SK-N-SH (cell line): Measurements from ENCODE around the gene CDH13. TPM values are rescaled to one million over a fixed set of nuclear protein-coding genes. Genes with fewer than 3 reads are reported as not detected.

ENCODE experiments used
- CTCF ChIA-PET: fragments of 300-600, 350-600 bp; formaldehyde crosslinking; extraction: SDS; loops from one replicate; lab custom pipeline; 2021; lab: Yijun Ruan, JAX
- POLR2A ChIA-PET: fragments of 350-600 bp; sonication (Branson Sonifier 250); formaldehyde crosslinking; extraction: SDS; loops from one replicate; lab custom pipeline; 2020; ENCODE audit warnings: antibody characterized with exemption, inconsistent platforms; lab: Yijun Ruan, JAX
- DNase-seq: peaks from one replicate; pipeline ENCODE4 v3.0.0; 2012
- H2AFZ ChIP-seq: fragments of 200-600 bp; sonication (generic); 2 replicates; pipeline ENCODE4 v1.8.1; 2016; ENCODE audit warnings: antibody characterized with exemption, mild to moderate bottlenecking, low read depth
- H3F3A ChIP-seq: fragments of 200-600 bp; sonication (generic); replicated peaks from 2 replicates; pipeline ENCODE3; 2016; ENCODE audit warnings: antibody characterized with exemption, mild to moderate bottlenecking; ENCODE audit not compliant: insufficient read depth
- H3K27ac ChIP-seq, 2 experiments: fragments of 200-500 bp in 1 of 2; fragments of 200-600 bp in 1 of 2; sonication (Bioruptor generic) in 1 of 2; sonication (generic), shearing (Covaris generic) in 1 of 2; 2 replicates each; pipeline versions ENCODE4 v1.5.1 to v1.6.1; 2014 to 2016; ENCODE audit warnings: low read depth in 2 of 2, inconsistent platforms in 1 of 2, low read length in 1 of 2, mild to moderate bottlenecking in 1 of 2, mixed read lengths in 1 of 2
- H3K27me3 ChIP-seq: fragments of 200-600 bp; sonication (generic), shearing (Covaris generic); 2 replicates; pipeline ENCODE4 v1.6.1; 2016; ENCODE audit warnings: mixed run types; ENCODE audit not compliant: insufficient read depth
- H3K36me3 ChIP-seq, 2 experiments: fragments of 200-500 bp in 1 of 2; fragments of 200-600 bp in 1 of 2; sonication (Bioruptor generic) in 1 of 2; sonication (generic) in 1 of 2; replicated peaks in 1 of 2; 2 replicates each; pipeline versions ENCODE3 to v1.5.1; 2014 to 2016; ENCODE audit warnings: low read length in 1 of 2, mild to moderate bottlenecking in 1 of 2; ENCODE audit not compliant: insufficient read depth in 2 of 2, control insufficient read depth in 1 of 2
- H3K4me1 ChIP-seq, 2 experiments: fragments of 200-500 bp in 1 of 2; fragments of 200-600 bp in 1 of 2; sonication (Bioruptor generic) in 1 of 2; sonication (generic), shearing (Covaris generic) in 1 of 2; 2 replicates each; pipeline versions ENCODE4 v1.5.1 to v1.6.1; 2014 to 2016; ENCODE audit warnings: low read depth in 1 of 2, low read length in 1 of 2, mixed run types in 1 of 2; ENCODE audit not compliant: insufficient read depth in 2 of 2, control insufficient read depth in 1 of 2
- H3K4me2 ChIP-seq: fragments of 200-600 bp; sonication (generic), shearing (Covaris generic); 2 replicates; pipeline ENCODE4 v1.6.1; 2017; ENCODE audit warnings: mixed run types
- H3K4me3 ChIP-seq, 2 experiments: fragments of 200-500 bp in 1 of 2; fragments of 200-600 bp in 1 of 2; sonication (Bioruptor generic) in 1 of 2; sonication (generic), shearing (Covaris generic) in 1 of 2; 2 replicates each; pipeline versions ENCODE4 v1.5.1 to v1.8.1; 2014 to 2016; ENCODE audit warnings: low read depth in 2 of 2, inconsistent platforms in 1 of 2, low read length in 1 of 2, mild to moderate bottlenecking in 1 of 2, mixed read lengths in 1 of 2, moderate library complexity in 1 of 2
- H3K79me2 ChIP-seq: fragments of 200-600 bp; sonication (generic); 2 replicates; pipeline ENCODE4 v1.8.1; 2017; ENCODE audit warnings: mild to moderate bottlenecking; ENCODE audit not compliant: insufficient read depth
- H3K9ac ChIP-seq: fragments of 200-600 bp; sonication (generic); 2 replicates; pipeline ENCODE4 v1.6.1; 2017; ENCODE audit warnings: mixed run types
- H3K9me2 ChIP-seq: fragments of 200-600 bp; sonication (generic); 2 replicates; pipeline ENCODE4 v1.6.1; 2017; ENCODE audit warnings: mixed run types
- H3K9me3 ChIP-seq: fragments of 200-600 bp; sonication (generic); 2 replicates; pipeline ENCODE4 v1.6.1; 2017; ENCODE audit warnings: mixed run types, mild to moderate bottlenecking, moderate library complexity
- H4K20me1 ChIP-seq: fragments of 200-600 bp; sonication (generic); 2 replicates; pipeline ENCODE4 v1.6.1; 2017; ENCODE audit warnings: mild to moderate bottlenecking, mixed run types; ENCODE audit not compliant: insufficient read depth
- CHD2 ChIP-seq: fragments of 150-350 bp; IDR thresholded peaks from 2 replicates; pipeline ENCODE4 v1.6.1; 2018; ENCODE audit warnings: low read length; ENCODE audit not compliant: partially characterized antibody
- EP300 ChIP-seq, 2 experiments: IDR thresholded peaks; 2 replicates each; pipeline versions ENCODE4 v1.4.0 to v1.6.1; 2012; ENCODE audit warnings: borderline replicate concordance in 1 of 2, low read depth in 1 of 2, low read length in 1 of 2
- FOXJ3 ChIP-seq: sonication (generic); formaldehyde crosslinking; IDR thresholded peaks from 2 replicates; pipeline ENCODE4 v1.5.1; 2020; ENCODE audit warnings: mild to moderate bottlenecking, missing genetic modification reagents
- MEF2A ChIP-seq: IDR thresholded peaks from 2 replicates; pipeline ENCODE4 v1.4.0; 2012; ENCODE audit warnings: low read depth, borderline replicate concordance
- MXI1 ChIP-seq: IDR thresholded peaks from 2 replicates; pipeline ENCODE4 v1.6.1; 2012; ENCODE audit warnings: mild to moderate bottlenecking, low read depth, low read length, improper control_type of control experiment
- NRF1 ChIP-seq: IDR thresholded peaks from 2 replicates; pipeline ENCODE4 v1.6.1; 2012; ENCODE audit warnings: low read depth, mild to moderate bottlenecking, low read length
- RCOR1 ChIP-seq: fragments of 150-350 bp; IDR thresholded peaks from 2 replicates; pipeline ENCODE4 v1.6.1; 2017; ENCODE audit warnings: antibody characterized with exemption, low read length
- RFX5 ChIP-seq: IDR thresholded peaks from 2 replicates; pipeline ENCODE4 v1.6.1; 2012; ENCODE audit warnings: mild to moderate bottlenecking, improper control_type of control experiment, low read length
- SMC3 ChIP-seq: IDR thresholded peaks from 2 replicates; pipeline ENCODE4 v1.6.1; 2012; ENCODE audit warnings: low read depth, low read length, improper control_type of control experiment
- TCF12 ChIP-seq: IDR thresholded peaks from 2 replicates; pipeline ENCODE4 v1.4.0; 2012
- TEAD4 ChIP-seq: IDR thresholded peaks from 2 replicates; pipeline ENCODE4 v1.4.0; 2012; ENCODE audit warnings: mild to moderate bottlenecking, borderline replicate concordance; ENCODE audit not compliant: insufficient read depth
- WGBS: methylation state at CpG from one replicate; pipeline ENCODE4 v1.1.6; 2017; ENCODE audit warnings: low lambda C conversion rate; 5-methylcytosine and 5-hydroxymethylcytosine counted together
- polyA plus RNA-seq, 3 experiments: library from polyadenylated mRNA; depleted of rRNA; stranded (reverse); fragments of >200 nt; gene quantifications; 2 replicates each; pipeline ENCODE4 v1.2.3, GENCODE V29; 2012
- TF ChIP-seq, protein P1 (sequence below): IDR thresholded peaks from 2 replicates; pipeline ENCODE4 v1.4.0; 2012; ENCODE audit warnings: low read depth
- TF ChIP-seq, protein P2 (sequence below): IDR thresholded peaks from 2 replicates; pipeline ENCODE4; 2012
- TF ChIP-seq, protein P3 (sequence below): IDR thresholded peaks from 2 replicates; pipeline ENCODE4 v1.6.1; 2012; ENCODE audit warnings: mild to moderate bottlenecking, low read depth, low read length, moderate library complexity
- TF ChIP-seq, protein P4 (sequence below): IDR thresholded peaks from 2 replicates; pipeline ENCODE4 v1.4.0; 2012; ENCODE audit warnings: low read depth, borderline replicate concordance

Gene CDH13
- polyA plus RNA-seq, 1 of the 3 experiments (the other 2 are of a cell fraction) = 93.0 TPM

DNA sequence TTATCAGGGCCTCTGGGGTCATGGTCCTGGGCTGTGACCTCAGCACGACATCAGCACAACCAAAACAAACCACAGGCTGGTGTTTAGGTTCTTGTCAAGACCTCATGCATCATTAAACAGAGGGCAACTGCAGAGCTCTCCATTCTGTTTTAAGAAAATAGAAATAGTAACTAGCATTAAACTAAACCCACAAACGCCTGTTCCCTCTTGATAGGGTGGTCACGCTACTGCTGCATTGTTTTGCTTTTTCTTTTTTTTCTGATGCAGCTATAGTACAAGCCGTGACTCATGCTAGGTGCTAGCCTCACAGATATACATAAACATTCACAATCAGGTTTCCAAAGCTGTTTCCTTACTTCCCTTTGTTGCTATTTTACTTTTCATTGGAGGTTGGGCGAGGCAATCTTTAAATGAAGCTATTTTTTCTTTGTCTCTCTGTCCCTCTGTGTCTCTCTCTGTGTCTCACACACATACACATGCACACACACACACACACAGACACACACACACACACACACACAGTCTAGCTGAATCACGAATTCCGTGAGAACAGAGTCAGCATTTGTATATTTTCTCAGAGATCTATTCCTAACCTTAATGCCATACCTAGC, 310.3 kb downstream of the CDH13 start:
- no peak overlapping the region for H3K4me2 ChIP-seq
- 0 out of 2 replicates have a peak, but pooled peaks cover 2% of the 10 kb centered on the region for H3K79me2 ChIP-seq
- no peak overlapping the region for H2AFZ ChIP-seq
- no peak overlapping the region for H3K9ac ChIP-seq
- H3K27me3 ChIP-seq = no peaks in the 10 kb centered on the region
- 28% methylated on average over 7 of the region's 7 CpGs for WGBS
- ChIA-PET POLR2A (no interaction called here), CTCF (no interaction called here)
- H3K36me3 ChIP-seq = no peaks in the 10 kb centered on the region
- TF ChIP-seq, protein P1, sequence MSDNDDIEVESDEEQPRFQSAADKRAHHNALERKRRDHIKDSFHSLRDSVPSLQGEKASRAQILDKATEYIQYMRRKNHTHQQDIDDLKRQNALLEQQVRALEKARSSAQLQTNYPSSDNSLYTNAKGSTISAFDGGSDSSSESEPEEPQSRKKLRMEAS = no peak
- TF ChIP-seq NRF1 = no peak
- no peak for TF ChIP-seq EP300 (IDR thresholded peaks at IDR 0.05; ENCODE audit: borderline replicate concordance in 1 of 2, low read depth in 1 of 2, low read length in 1 of 2)
- no peak for TF ChIP-seq SMC3
- TF ChIP-seq, protein P2, sequence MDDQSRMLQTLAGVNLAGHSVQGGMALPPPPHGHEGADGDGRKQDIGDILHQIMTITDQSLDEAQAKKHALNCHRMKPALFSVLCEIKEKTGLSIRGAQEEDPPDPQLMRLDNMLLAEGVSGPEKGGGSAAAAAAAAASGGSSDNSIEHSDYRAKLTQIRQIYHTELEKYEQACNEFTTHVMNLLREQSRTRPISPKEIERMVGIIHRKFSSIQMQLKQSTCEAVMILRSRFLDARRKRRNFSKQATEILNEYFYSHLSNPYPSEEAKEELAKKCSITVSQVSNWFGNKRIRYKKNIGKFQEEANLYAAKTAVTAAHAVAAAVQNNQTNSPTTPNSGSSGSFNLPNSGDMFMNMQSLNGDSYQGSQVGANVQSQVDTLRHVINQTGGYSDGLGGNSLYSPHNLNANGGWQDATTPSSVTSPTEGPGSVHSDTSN = no peak
- TF ChIP-seq MEF2A = no peak
- TF ChIP-seq, protein P3, sequence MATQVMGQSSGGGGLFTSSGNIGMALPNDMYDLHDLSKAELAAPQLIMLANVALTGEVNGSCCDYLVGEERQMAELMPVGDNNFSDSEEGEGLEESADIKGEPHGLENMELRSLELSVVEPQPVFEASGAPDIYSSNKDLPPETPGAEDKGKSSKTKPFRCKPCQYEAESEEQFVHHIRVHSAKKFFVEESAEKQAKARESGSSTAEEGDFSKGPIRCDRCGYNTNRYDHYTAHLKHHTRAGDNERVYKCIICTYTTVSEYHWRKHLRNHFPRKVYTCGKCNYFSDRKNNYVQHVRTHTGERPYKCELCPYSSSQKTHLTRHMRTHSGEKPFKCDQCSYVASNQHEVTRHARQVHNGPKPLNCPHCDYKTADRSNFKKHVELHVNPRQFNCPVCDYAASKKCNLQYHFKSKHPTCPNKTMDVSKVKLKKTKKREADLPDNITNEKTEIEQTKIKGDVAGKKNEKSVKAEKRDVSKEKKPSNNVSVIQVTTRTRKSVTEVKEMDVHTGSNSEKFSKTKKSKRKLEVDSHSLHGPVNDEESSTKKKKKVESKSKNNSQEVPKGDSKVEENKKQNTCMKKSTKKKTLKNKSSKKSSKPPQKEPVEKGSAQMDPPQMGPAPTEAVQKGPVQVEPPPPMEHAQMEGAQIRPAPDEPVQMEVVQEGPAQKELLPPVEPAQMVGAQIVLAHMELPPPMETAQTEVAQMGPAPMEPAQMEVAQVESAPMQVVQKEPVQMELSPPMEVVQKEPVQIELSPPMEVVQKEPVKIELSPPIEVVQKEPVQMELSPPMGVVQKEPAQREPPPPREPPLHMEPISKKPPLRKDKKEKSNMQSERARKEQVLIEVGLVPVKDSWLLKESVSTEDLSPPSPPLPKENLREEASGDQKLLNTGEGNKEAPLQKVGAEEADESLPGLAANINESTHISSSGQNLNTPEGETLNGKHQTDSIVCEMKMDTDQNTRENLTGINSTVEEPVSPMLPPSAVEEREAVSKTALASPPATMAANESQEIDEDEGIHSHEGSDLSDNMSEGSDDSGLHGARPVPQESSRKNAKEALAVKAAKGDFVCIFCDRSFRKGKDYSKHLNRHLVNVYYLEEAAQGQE = no peak
- TF ChIP-seq TEAD4 = no peak
- no peak for TF ChIP-seq CHD2
- TF ChIP-seq RFX5 = no peak
- TF ChIP-seq, protein P4, sequence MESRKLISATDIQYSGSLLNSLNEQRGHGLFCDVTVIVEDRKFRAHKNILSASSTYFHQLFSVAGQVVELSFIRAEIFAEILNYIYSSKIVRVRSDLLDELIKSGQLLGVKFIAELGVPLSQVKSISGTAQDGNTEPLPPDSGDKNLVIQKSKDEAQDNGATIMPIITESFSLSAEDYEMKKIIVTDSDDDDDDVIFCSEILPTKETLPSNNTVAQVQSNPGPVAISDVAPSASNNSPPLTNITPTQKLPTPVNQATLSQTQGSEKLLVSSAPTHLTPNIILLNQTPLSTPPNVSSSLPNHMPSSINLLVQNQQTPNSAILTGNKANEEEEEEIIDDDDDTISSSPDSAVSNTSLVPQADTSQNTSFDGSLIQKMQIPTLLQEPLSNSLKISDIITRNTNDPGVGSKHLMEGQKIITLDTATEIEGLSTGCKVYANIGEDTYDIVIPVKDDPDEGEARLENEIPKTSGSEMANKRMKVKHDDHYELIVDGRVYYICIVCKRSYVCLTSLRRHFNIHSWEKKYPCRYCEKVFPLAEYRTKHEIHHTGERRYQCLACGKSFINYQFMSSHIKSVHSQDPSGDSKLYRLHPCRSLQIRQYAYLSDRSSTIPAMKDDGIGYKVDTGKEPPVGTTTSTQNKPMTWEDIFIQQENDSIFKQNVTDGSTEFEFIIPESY = no peak
- no peak for TF ChIP-seq TCF12
- TF ChIP-seq MXI1 = no peak
- no peak for TF ChIP-seq RCOR1
- no peak for TF ChIP-seq FOXJ3 (CRISPR knock-in tag)
- DNase-seq = no peak
- H3K4me3 ChIP-seq = 0 out of 4 replicates have a peak overlapping the region, but pooled peaks of 1 of the 2 experiments have one; percentile 9
- no peaks in the 10 kb centered on the region for H3F3A ChIP-seq
- H3K27ac ChIP-seq = no peak overlapping the region
- no peaks in the 10 kb centered on the region for H3K9me2 ChIP-seq
- no peaks in the 10 kb centered on the region for H3K4me1 ChIP-seq
- H4K20me1 ChIP-seq = no peaks in the 10 kb centered on the region
- no peaks in the 10 kb centered on the region for H3K9me3 ChIP-seq
